ENCODE results near the gene ZFP57. TPM values are rescaled to one million over a fixed set of nuclear protein-coding genes. Genes with fewer than 3 reads are reported as not detected.

ZFP57 gene
- total and polyA plus RNA-seq, 4 donors, result 0.01 to 2.4 (median 1.1) TPM

GRCh38 chr6:29652198-29652584, 28.8 kb downstream of the ZFP57 start:
- no peak for DNase-seq
- peaks cover 0 to 1% (median 0%) of the 10 kb centered on the region in 4 donors for H3K9me3 ChIP-seq (ENCODE audit: control insufficient read depth in 4 of 4, insufficient read depth in 3 of 4, low read length in 3 of 4)
- H3K4me3 ChIP-seq, result no peak overlapping the region
- H3K36me3 ChIP-seq (ENCODE audit: control insufficient read depth in 4 of 4, insufficient read depth in 4 of 4, low read length in 4 of 4), result no peaks in the 10 kb centered on the region
- no peak overlapping the region for H3K27ac ChIP-seq (ENCODE audit: low read depth in 1 of 2, low read length in 1 of 2)
- peaks cover 4 to 6% (median 4%) of the 10 kb centered on the region in 3 donors for H3K27me3 ChIP-seq (ENCODE audit: control insufficient read depth in 3 of 3, insufficient read depth in 3 of 3, low read length in 2 of 3)
- H3K4me1 ChIP-seq (ENCODE audit: control insufficient read depth in 5 of 5, insufficient read depth in 5 of 5, low read length in 5 of 5), result peaks cover 0 to 4% (median 0%) of the 10 kb centered on the region in 5 donors
- H3K9ac ChIP-seq (ENCODE audit: insufficient read depth in 1 of 2, low read length in 2 of 2), result no peak overlapping the region
- ATAC-seq (ENCODE audit: insufficient read depth, low FRiP score), result no peak
- TF ChIP-seq CTCF (IDR thresholded peaks at IDR 0.05; ENCODE audit: control extremely low read depth, extremely low read depth), result no peak
- WGBS, 2 donors, result 88 to 89% methylated on average over 10 of the region's 10 CpGs

GRCh38 chr6:29651413-29652197, 29.3 kb downstream of the ZFP57 start:
- ATAC-seq (ENCODE audit: insufficient read depth, low FRiP score) (no peak), DNase-seq (peak in 2 of 3 donors; percentile 25 to 43)
- Histone ChIP-seq H3K9me3 (ENCODE audit: control insufficient read depth in 4 of 4, insufficient read depth in 3 of 4, low read length in 3 of 4) (peaks cover 0 to 1% (median 0%) of the 10 kb centered on the region in 4 donors), H3K27me3 (ENCODE audit: control insufficient read depth in 3 of 3, insufficient read depth in 3 of 3, low read length in 2 of 3) (peaks cover 4 to 6% (median 4%) of the 10 kb centered on the region in 3 donors), H3K4me3 (no peak overlapping the region), H3K36me3 (ENCODE audit: control insufficient read depth in 4 of 4, insufficient read depth in 4 of 4, low read length in 4 of 4) (no peaks in the 10 kb centered on the region), H3K4me1 (ENCODE audit: control insufficient read depth in 5 of 5, insufficient read depth in 5 of 5, low read length in 5 of 5) (peaks cover 0 to 4% (median 0%) of the 10 kb centered on the region in 5 donors), H3K27ac (ENCODE audit: low read depth in 1 of 2, low read length in 1 of 2) (no peak overlapping the region), H3K9ac (ENCODE audit: insufficient read depth in 1 of 2, low read length in 2 of 2) (no peak overlapping the region)
- no peak for TF ChIP-seq CTCF (IDR thresholded peaks at IDR 0.05; ENCODE audit: control extremely low read depth, extremely low read depth)
- 71 to 77% methylated on average over 8 of the region's 8 CpGs for WGBS, 2 donors

- peak; percentile 91 for TF ChIP-seq CTCF (IDR thresholded peaks at IDR 0.05; ENCODE audit: control extremely low read depth, extremely low read depth)
- Histone ChIP-seq H3K9me3 (ENCODE audit: control insufficient read depth in 4 of 4, insufficient read depth in 3 of 4, low read length in 3 of 4) (no peaks in the 10 kb centered on the region), H3K4me1 (ENCODE audit: control insufficient read depth in 5 of 5, insufficient read depth in 5 of 5, low read length in 5 of 5) (peaks cover 0 to 4% (median 0%) of the 10 kb centered on the region in 5 donors), H3K27me3 (ENCODE audit: control insufficient read depth in 3 of 3, insufficient read depth in 3 of 3, low read length in 2 of 3) (peaks cover 0 to 3% (median 2%) of the 10 kb centered on the region in 3 donors), H3K4me3 (peak overlapping the region; percentile 67), H3K36me3 (ENCODE audit: control insufficient read depth in 4 of 4, insufficient read depth in 4 of 4, low read length in 4 of 4) (no peaks in the 10 kb centered on the region), H3K9ac (ENCODE audit: insufficient read depth in 1 of 2, low read length in 2 of 2) (peak overlapping the region; percentile 57 to 89), H3K27ac (ENCODE audit: low read depth in 1 of 2, low read length in 1 of 2) (peak overlapping the region; percentile 62 to 100)
- peak; percentile 97 to 99 (median 98) for DNase-seq
- WGBS, 2 donors, result 4 to 5% methylated on average over 33 of the region's 33 CpGs
- peak; percentile 97 for ATAC-seq (ENCODE audit: insufficient read depth, low FRiP score)
Measured at GRCh38 chr6:29649701-29650673, 31.0 kb downstream of the ZFP57 start.

All from lung (tissue), 12 donors.